Neural cell (in vitro differentiated cells): ENCODE measurements around the gene TRAPPC10. TPM values are rescaled to one million over a fixed set of nuclear protein-coding genes. Genes with fewer than 3 reads are reported as not detected.

ENCODE experiments used
- H2AFZ ChIP-seq: fragments of 200-600, 300-800 bp; sonication (generic), shearing (Covaris generic); 2 replicates; pipeline ENCODE4 v1.6.0; 2014; ENCODE audit warnings: low read depth, mild to moderate bottlenecking, antibody characterized with exemption, low read length, moderate library complexity
- H3F3A ChIP-seq: fragments of 200-600 bp; shearing (Covaris generic); 2 replicates; pipeline ENCODE4 v1.6.1; 2016; ENCODE audit warnings: mild to moderate bottlenecking, moderate library complexity, mixed read lengths, antibody characterized with exemption, low read length; ENCODE audit not compliant: insufficient read depth, poor library complexity, severe bottlenecking
- H3K27ac ChIP-seq: fragments of 200-600, 300-800 bp; sonication (generic), shearing (Covaris generic); 2 replicates; pipeline ENCODE4 v1.5.1; 2014; ENCODE audit warnings: mild to moderate bottlenecking, low read length, moderate library complexity
- H3K27me3 ChIP-seq: fragments of 300-800, 200-600 bp; sonication (generic), shearing (Covaris generic); 2 replicates; pipeline ENCODE4 v1.6.0; 2014; ENCODE audit warnings: mild to moderate bottlenecking, low read depth, low read length, moderate library complexity; ENCODE audit not compliant: insufficient read depth
- H3K36me3 ChIP-seq: fragments of 300-800, 200-600 bp; sonication (generic), shearing (Covaris generic); 2 replicates; pipeline ENCODE4 v1.5.1; 2014; ENCODE audit warnings: mild to moderate bottlenecking, antibody characterized with exemption, low read length, moderate library complexity; ENCODE audit not compliant: insufficient read depth
- H3K4me2 ChIP-seq: fragments of 300-800, 200-600 bp; sonication (generic), shearing (Covaris generic); 2 replicates; pipeline ENCODE4 v1.6.0; 2014; ENCODE audit warnings: mild to moderate bottlenecking, low read length
- H3K4me3 ChIP-seq: fragments of 300-800, 200-600 bp; sonication (generic), shearing (Covaris generic); 2 replicates; pipeline ENCODE4 v1.5.1; 2014; ENCODE audit warnings: mild to moderate bottlenecking, low read length, moderate library complexity
- H3K79me2 ChIP-seq: fragments of 200-600 bp; shearing (Covaris generic); replicated peaks from 2 replicates; pipeline ENCODE4 v1.6.0; 2014; ENCODE audit warnings: mild to moderate bottlenecking, low read length, moderate library complexity; ENCODE audit not compliant: insufficient read depth
- H3K9ac ChIP-seq: fragments of 300-800, 200-600 bp; sonication (generic), shearing (Covaris generic); 2 replicates; pipeline ENCODE4 v1.6.1; 2016; ENCODE audit warnings: mild to moderate bottlenecking, low read length, mixed read lengths
- H3K9me2 ChIP-seq: fragments of 200-600 bp; shearing (Covaris generic); 2 replicates; pipeline ENCODE4 v1.6.1; 2016; ENCODE audit warnings: mild to moderate bottlenecking, low read length, mixed read lengths; ENCODE audit not compliant: insufficient read depth
- H3K9me3 ChIP-seq: fragments of 200-600, 300-800 bp; sonication (generic), shearing (Covaris generic); 2 replicates; pipeline ENCODE4 v1.6.1; 2016; ENCODE audit warnings: mild to moderate bottlenecking, mixed run types, low read length, moderate library complexity, mixed read lengths
- H4K20me1 ChIP-seq: fragments of 200-600 bp; shearing (Covaris generic); 2 replicates; pipeline ENCODE4 v1.6.1; 2016; ENCODE audit warnings: mild to moderate bottlenecking, mixed run types; ENCODE audit not compliant: insufficient read depth
- CTCF ChIP-seq: fragments of 450-650 bp; IDR thresholded peaks from 2 replicates; pipeline ENCODE4 v1.5.1; 2014; ENCODE audit warnings: antibody characterized with exemption, mild to moderate bottlenecking, moderate library complexity; ENCODE audit not compliant: poor library complexity, severe bottlenecking
- EP300 ChIP-seq: fragments of 450-650 bp; conservative IDR thresholded peaks from 2 replicates; pipeline ENCODE4 v1.6.1; 2014; ENCODE audit warnings: antibody characterized with exemption, mild to moderate bottlenecking, moderate library complexity; ENCODE audit not compliant: poor library complexity, severe bottlenecking
- EZH2 ChIP-seq: fragments of 200-600, 300-800 bp; shearing (Covaris generic), sonication (generic); IDR thresholded peaks from 2 replicates; pipeline ENCODE4 v1.6.1; 2014; ENCODE audit warnings: antibody characterized with exemption, low read length, borderline replicate concordance, mild to moderate bottlenecking; ENCODE audit not compliant: insufficient read depth, poor library complexity, severe bottlenecking
- MXI1 ChIP-seq: fragments of 450-650 bp; conservative IDR thresholded peaks from 2 replicates; pipeline ENCODE4 v1.6.1; 2014; ENCODE audit warnings: antibody characterized with exemption, mild to moderate bottlenecking; ENCODE audit not compliant: poor library complexity, severe bottlenecking
- POLR2AphosphoS5 ChIP-seq: IDR thresholded peaks from 2 replicates; pipeline ENCODE4 v1.6.1; 2012
- RAD21 ChIP-seq: fragments of 450-650 bp; conservative IDR thresholded peaks from 2 replicates; pipeline ENCODE4 v1.6.1; 2014; ENCODE audit warnings: antibody characterized with exemption, mild to moderate bottlenecking, moderate library complexity
- REST ChIP-seq: IDR thresholded peaks from 2 replicates; pipeline ENCODE4 v1.6.1; 2012; ENCODE audit warnings: borderline replicate concordance
- SMC3 ChIP-seq: fragments of 450-650 bp; conservative IDR thresholded peaks from 2 replicates; pipeline ENCODE4 v1.6.1; 2014; ENCODE audit warnings: antibody characterized with exemption, mild to moderate bottlenecking, moderate library complexity; ENCODE audit not compliant: poor library complexity
- TAF1 ChIP-seq: IDR thresholded peaks from 2 replicates; pipeline ENCODE4 v1.6.1; 2012; ENCODE audit warnings: low read depth
- polyA plus RNA-seq: library from polyadenylated mRNA; depleted of rRNA; stranded (reverse); fragments of >200 nt; gene quantifications from 2 replicates; pipeline ENCODE4 v1.2.3, GENCODE V29; 2014

TRAPPC10 gene
- polyA plus RNA-seq, 1 donor from 2014 or later, result 17.8 TPM

- Histone ChIP-seq H3K9me3 (no peaks in the 10 kb centered on the region), H3K27ac (no peak overlapping the region), H3K79me2 (no peaks in the 10 kb centered on the region), H3K9me2 (no peaks in the 10 kb centered on the region), H4K20me1 (no peaks in the 10 kb centered on the region), H3K4me2 (no peak overlapping the region), H3K27me3 (no peaks in the 10 kb centered on the region), H3K36me3 (no peaks in the 10 kb centered on the region), H3F3A (no peaks in the 10 kb centered on the region), H2AFZ (no peak overlapping the region), H3K4me3 (no peak overlapping the region), H3K9ac (no peak overlapping the region)
- TF ChIP-seq RAD21 (no peak), REST (no peak), TAF1 (no peak), SMC3 (no peak), POLR2AphosphoS5 (no peak), EP300 (no peak), EZH2 (no peak), MXI1 (no peak)
Measured at GRCh38 chr21:44038063-44038462, 26.0 kb downstream of the TRAPPC10 start.

- Histone ChIP-seq H3K4me2 (no peak overlapping the region), H3K36me3 (no peaks in the 10 kb centered on the region), H3K9ac (no peak overlapping the region), H3K9me2 (no peaks in the 10 kb centered on the region), H3K27me3 (no peaks in the 10 kb centered on the region), H2AFZ (no peak overlapping the region), H3K27ac (no peak overlapping the region), H3K4me3 (no peak overlapping the region), H3K79me2 (no peaks in the 10 kb centered on the region), H3F3A (no peaks in the 10 kb centered on the region), H3K9me3 (no peaks in the 10 kb centered on the region), H4K20me1 (no peaks in the 10 kb centered on the region)
- TF ChIP-seq SMC3 (no peak), EP300 (no peak), REST (no peak), CTCF (no peak), POLR2AphosphoS5 (no peak), TAF1 (no peak), RAD21 (no peak), MXI1 (no peak), EZH2 (no peak)
Measured at GRCh38 chr21:44039828-44040227, 27.7 kb downstream of the TRAPPC10 start.
